GM08714 (cell line): Measurements from ENCODE around the gene FBXW4.

Source experiments
- H3K4me3 ChIP-seq: fragments of 200-500 bp; sonication (Bioruptor generic); 2 replicates; pipeline ENCODE4 v1.5.1; 2014; ENCODE audit warnings: mild to moderate bottlenecking, low read length, inconsistent platforms
- ZNF274 ChIP-seq: IDR thresholded peaks from 2 replicates; pipeline ENCODE4 v1.6.1; 2012; ENCODE audit warnings: mild to moderate bottlenecking, low read depth, low read length

FBXW4 gene

GRCh38 chr10:101561068-101561915 lies 133.7 kb downstream of the FBXW4 start:
- H3K4me3 ChIP-seq, result no peak overlapping the region
- TF ChIP-seq ZNF274, result no peak
